Measurements from ENCODE around the gene CACNA1C.

GRCh38 chr12:2187195-2187945 is 134.6 kb downstream of the CACNA1C start:
- TF ChIP-seq, protein P1, sequence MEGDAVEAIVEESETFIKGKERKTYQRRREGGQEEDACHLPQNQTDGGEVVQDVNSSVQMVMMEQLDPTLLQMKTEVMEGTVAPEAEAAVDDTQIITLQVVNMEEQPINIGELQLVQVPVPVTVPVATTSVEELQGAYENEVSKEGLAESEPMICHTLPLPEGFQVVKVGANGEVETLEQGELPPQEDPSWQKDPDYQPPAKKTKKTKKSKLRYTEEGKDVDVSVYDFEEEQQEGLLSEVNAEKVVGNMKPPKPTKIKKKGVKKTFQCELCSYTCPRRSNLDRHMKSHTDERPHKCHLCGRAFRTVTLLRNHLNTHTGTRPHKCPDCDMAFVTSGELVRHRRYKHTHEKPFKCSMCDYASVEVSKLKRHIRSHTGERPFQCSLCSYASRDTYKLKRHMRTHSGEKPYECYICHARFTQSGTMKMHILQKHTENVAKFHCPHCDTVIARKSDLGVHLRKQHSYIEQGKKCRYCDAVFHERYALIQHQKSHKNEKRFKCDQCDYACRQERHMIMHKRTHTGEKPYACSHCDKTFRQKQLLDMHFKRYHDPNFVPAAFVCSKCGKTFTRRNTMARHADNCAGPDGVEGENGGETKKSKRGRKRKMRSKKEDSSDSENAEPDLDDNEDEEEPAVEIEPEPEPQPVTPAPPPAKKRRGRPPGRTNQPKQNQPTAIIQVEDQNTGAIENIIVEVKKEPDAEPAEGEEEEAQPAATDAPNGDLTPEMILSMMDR (IDR thresholded peaks at IDR 0.05) = no peak
- TF ChIP-seq POLR2AphosphoS5 (IDR thresholded peaks at IDR 0.05) = no peak

Measured in suprapubic skin (tissue), 3 donors.